ENCODE measurements around the gene DEFB132.
"Not testable (repeated sequence)": the region's sequence is repeated elsewhere in the genome, so short reads cannot be mapped to it uniquely, and the experiment has no call there.

The DEFB132 gene

GRCh38 chr20:257419-257818 lies at the start of gene DEFB132:
Gene DEFB132 (plus strand): TSS chr20:257724. CDS start chr20:257779, 55 bp downstream.
- DNase-seq, result no peak

GRCh38 chr20:208942-209566 lies 48.5 kb upstream of the DEFB132 start:
- no peak for DNase-seq

- DNase-seq, result no peak
These were observed 46.6 kb upstream of the DEFB132 start for GRCh38 chr20:210809-211502.

GRCh38 chr20:214383-214782 lies 43.1 kb upstream of the DEFB132 start:
- no peak for DNase-seq

- DNase-seq, result no peak
These were observed 41.7 kb upstream of the DEFB132 start for GRCh38 chr20:215796-216195.

- no peak for DNase-seq
These were observed 40.3 kb upstream of the DEFB132 start for GRCh38 chr20:217266-217665.

- peak in 1 of 2 experiments; percentile 20 for DNase-seq
These were observed 38.0 kb upstream of the DEFB132 start for GRCh38 chr20:219290-220115.

- DNase-seq, result no peak
These were observed 36.2 kb upstream of the DEFB132 start for GRCh38 chr20:221258-221830.

GRCh38 chr20:225879-226278 lies 31.6 kb upstream of the DEFB132 start:
- not testable (repeated sequence) for DNase-seq

- DNase-seq, result no peak
These were observed 30.6 kb upstream of the DEFB132 start, which contains the start of gene DEFB129 for GRCh38 chr20:226958-227357. Gene DEFB129 (plus strand): TSS chr20:227258. CDS start chr20:227289, 31 bp downstream.

- DNase-seq, result no peak
These were observed 30.0 kb upstream of the DEFB132 start for GRCh38 chr20:227439-228105.

- no peak for DNase-seq
These were observed 21.6 kb upstream of the DEFB132 start for GRCh38 chr20:235891-236290.

- no peak for DNase-seq
These were observed 20.0 kb upstream of the DEFB132 start for GRCh38 chr20:237489-237888.

- DNase-seq, result no peak
These were observed 19.6 kb upstream of the DEFB132 start for GRCh38 chr20:237929-238328.

GRCh38 chr20:242905-243304 lies 14.6 kb upstream of the DEFB132 start:
- no peak for DNase-seq

GRCh38 chr20:251354-251753 lies 6.2 kb upstream of the DEFB132 start:
- no peak for DNase-seq

GRCh38 chr20:252801-253200 lies 4.7 kb upstream of the DEFB132 start:
- DNase-seq, result no peak

- DNase-seq, result not testable (repeated sequence)
These were observed 4.1 kb upstream of the DEFB132 start for GRCh38 chr20:253447-253846.

- no peak for DNase-seq
These were observed 840 bp downstream of the DEFB132 start for GRCh38 chr20:258269-258858.

- no peak for DNase-seq
These were observed 1.4 kb downstream of the DEFB132 start for GRCh38 chr20:258963-259362.

GRCh38 chr20:259981-260380 lies 2.5 kb downstream of the DEFB132 start:
- DNase-seq, result no peak

- no peak for DNase-seq
These were observed 6.2 kb downstream of the DEFB132 start for GRCh38 chr20:263701-264100.

Measured in NCI-H187 (cell line).